ENCODE results near the gene MVP.

MVP gene

GRCh38 chr16:29843931-29844330 is 23.7 kb downstream of the MVP start:
- no peak for TF ChIP-seq CTCF (IDR thresholded peaks at IDR 0.05; ENCODE audit: low read depth, low read length, missing control alignments)
- no peak overlapping the region for H3K4me3 ChIP-seq (ENCODE audit: low read depth, low read length)
- no peak for DNase-seq (ENCODE audit: low read depth)
- in situ Hi-C loops (cut with HindIII; ENCODE audit: low sequenced_read_pairs): no loop called here

- DNase-seq (ENCODE audit: low read depth): no peak
- no peak for TF ChIP-seq CTCF (IDR thresholded peaks at IDR 0.05; ENCODE audit: low read depth, low read length, missing control alignments)
- no peak overlapping the region for H3K4me3 ChIP-seq (ENCODE audit: low read depth, low read length)
- in situ Hi-C loops (cut with HindIII; ENCODE audit: low sequenced_read_pairs): no loop called here
Measured at GRCh38 chr16:29844575-29845331, 24.5 kb downstream of the MVP start.

GRCh38 chr16:29845656-29846055 is 25.4 kb downstream of the MVP start:
- in situ Hi-C loops (cut with HindIII; ENCODE audit: low sequenced_read_pairs): no loop called here
- no peak for DNase-seq (ENCODE audit: low read depth)
- TF ChIP-seq CTCF (IDR thresholded peaks at IDR 0.05; ENCODE audit: low read depth, low read length, missing control alignments): no peak
- no peak overlapping the region for H3K4me3 ChIP-seq (ENCODE audit: low read depth, low read length)

- TF ChIP-seq CTCF (IDR thresholded peaks at IDR 0.05; ENCODE audit: low read depth, low read length, missing control alignments): peak; percentile 91
- in situ Hi-C loops (cut with HindIII; ENCODE audit: low sequenced_read_pairs): no loop called here
- DNase-seq (ENCODE audit: low read depth): peak; percentile 24
- no peak overlapping the region for H3K4me3 ChIP-seq (ENCODE audit: low read depth, low read length)
Measured at GRCh38 chr16:29848420-29849297, 28.4 kb downstream of the MVP start.

GRCh38 chr16:29849505-29849904 is 29.2 kb downstream of the MVP start:
- no peak for TF ChIP-seq CTCF (IDR thresholded peaks at IDR 0.05; ENCODE audit: low read depth, low read length, missing control alignments)
- no peak for DNase-seq (ENCODE audit: low read depth)
- in situ Hi-C loops (cut with HindIII; ENCODE audit: low sequenced_read_pairs): no loop called here
- H3K4me3 ChIP-seq (ENCODE audit: low read depth, low read length): no peak overlapping the region

GRCh38 chr16:29850998-29851397 is 30.7 kb downstream of the MVP start:
- H3K4me3 ChIP-seq (ENCODE audit: low read depth, low read length): no peak overlapping the region
- TF ChIP-seq CTCF (IDR thresholded peaks at IDR 0.05; ENCODE audit: low read depth, low read length, missing control alignments): no peak
- DNase-seq (ENCODE audit: low read depth): no peak
- in situ Hi-C loops (cut with HindIII; ENCODE audit: low sequenced_read_pairs): no loop called here
